NCI-H446 treated with DMSO at 0.1 percent for 48 hours (cell line): ENCODE data around the gene TGFBR2.

Experiments used
- DNase-seq: peaks from one replicate; lab custom pipeline; 2025; lab: John Stamatoyannopoulos, UW

TGFBR2 gene

GRCh38 chr3:30658328-30659052, 52.1 kb downstream of the TGFBR2 start:
- DNase-seq, result no peak

DNA sequence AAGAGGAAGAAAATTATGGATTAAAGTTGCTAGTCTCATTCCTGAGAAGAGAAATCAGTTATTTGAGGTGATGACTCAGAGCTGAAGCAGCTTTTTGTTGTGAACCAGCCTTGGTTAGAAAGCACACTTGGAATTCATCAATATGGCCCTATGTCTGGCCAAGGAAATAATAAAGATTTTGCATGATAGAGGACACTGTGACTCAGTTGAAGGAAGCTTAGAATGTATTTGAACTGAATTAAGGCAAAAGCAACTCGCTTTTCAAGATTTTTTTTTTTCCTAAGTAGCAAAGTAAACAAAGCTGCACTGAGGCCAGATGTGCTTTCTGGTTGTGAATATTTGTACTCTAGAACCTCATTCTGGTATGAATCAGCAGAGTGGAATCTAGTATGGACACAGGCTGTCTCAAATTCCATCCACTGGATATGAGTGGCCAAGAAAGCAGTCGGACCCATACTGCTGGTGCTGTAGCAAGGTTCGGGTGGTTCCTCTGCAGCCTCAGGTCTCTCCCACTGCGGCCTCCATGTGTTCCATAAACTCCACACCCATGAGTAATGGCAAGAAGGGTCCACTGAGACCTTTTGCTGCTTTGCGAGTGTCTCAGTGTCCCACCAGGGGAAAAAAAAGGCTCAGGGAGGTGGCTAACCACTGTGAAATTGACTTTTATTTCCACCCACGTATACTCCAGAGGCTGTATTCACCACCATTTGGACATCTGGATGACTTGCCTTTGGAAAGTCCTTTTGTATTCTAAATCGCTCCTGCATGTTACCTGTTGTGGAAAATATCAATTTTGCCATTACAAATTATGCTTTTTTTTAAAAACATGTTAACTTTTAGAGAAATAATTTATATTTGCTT, 53.1 kb downstream of the TGFBR2 start:
- no peak for DNase-seq

- DNase-seq, result no peak
Observed at GRCh38 chr3:30660136-30660535, 53.7 kb downstream of the TGFBR2 start.

- no peak for DNase-seq
Observed at GRCh38 chr3:30660656-30661055, 54.3 kb downstream of the TGFBR2 start.

DNA sequence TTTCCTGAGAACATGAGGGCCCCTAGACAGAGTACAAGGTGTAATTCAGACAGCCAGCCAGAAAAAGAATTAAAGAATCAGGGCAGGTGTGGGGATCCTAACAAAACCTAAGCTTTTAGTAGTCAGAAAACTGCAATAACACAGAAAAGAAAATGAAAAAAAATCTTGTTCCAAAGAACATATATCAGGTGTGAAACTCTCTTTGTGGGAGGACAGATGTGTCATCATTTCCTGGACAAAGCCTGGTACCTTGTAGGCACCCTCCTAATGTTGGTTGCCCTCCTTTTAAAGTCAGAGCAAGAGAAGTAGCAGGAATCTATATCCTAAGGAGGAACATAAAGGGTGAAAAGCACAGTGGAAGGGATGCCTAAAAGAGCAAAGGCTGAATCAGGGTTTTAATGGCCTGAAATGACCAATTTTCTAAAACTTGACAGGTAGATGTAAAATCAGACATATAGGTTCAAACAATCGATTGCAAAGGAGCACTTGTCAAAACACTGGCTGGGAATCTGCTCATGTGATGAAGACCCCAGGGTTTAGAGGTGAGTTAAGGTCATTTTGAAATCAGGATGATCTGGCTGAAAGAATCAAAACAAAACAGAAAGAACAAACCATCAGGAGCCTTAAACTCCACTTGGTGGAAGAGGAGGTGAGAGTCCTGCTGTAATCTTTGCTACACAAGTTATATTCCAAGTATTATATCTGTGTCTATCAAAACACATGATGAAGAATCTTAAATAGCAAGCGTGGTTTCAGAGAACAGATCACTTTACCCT, 54.9 kb downstream of the TGFBR2 start:
- no peak for DNase-seq

DNA sequence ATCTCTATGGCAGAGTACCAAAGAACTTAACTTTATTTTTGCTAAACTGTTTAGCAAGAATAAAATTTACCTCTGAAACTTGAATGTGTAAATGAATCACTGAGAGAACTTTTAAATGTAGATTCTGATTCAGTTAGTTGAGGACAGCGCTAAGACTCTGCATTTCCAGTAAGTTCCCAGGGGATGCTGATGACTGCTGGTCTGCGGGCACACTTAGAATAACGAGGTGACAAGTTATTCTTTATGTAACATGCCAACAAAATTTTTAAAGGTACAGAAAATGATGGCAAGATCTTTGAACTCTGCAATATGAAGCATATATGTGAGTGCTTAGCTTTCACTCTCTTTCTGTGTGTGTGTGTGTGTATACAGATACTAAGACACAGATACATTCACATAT, 56.4 kb downstream of the TGFBR2 start:
- DNase-seq, result no peak

DNA sequence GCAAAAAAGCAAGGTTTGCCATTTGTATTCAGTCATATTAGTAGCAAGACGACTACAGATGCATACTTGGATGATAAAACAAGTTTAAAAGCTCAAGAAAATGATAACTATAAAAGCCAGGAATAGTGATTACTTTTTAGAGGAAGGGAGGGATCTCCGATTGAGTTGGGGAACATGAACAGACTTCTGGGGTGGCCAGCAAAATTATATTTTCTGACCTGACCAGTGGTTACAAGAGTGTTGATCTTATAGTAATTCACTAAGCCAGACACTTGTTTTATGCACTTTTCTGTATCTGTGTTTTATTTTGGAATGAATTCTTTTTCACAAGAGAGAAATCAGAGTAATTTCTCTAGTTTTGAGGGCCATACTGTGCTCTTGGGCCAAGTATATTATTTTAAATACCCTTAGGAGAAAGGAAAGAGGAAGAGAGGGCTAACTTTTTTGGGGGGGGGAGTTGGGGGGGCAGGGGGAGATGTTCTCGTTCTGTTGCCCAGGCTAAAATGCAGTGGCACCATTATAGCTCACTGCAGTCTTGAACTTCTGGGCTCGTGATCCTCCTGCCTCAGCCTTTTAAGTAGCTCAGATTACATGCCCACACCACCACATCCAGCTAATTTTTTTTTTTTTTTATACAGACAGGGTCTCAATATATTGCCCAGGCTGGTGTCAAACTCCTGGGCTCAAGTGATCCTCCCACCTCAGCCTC, 57.3 kb downstream of the TGFBR2 start:
- DNase-seq, result no peak

- no peak for DNase-seq
Observed at GRCh38 chr3:30664459-30664858, 58.1 kb downstream of the TGFBR2 start.

DNA sequence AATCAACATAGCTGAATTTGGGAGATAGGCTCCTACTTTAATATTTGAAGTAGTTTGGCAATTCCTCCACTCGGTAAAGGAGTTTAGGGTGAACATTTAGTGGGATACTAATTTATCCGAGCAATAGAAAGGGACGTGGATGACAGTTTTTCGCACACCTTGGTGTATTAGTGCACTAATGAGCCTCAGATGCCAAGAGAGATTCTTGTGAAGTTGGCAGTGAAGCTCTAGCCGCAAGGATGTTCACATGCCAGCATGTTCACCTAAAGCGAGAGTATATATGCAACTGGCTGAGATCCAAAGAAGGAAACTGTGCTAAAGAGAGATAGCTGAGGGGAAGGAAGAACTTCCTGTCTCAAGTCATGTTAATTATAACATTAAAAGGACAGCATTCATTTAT, 58.5 kb downstream of the TGFBR2 start:
- DNase-seq, result no peak

DNA sequence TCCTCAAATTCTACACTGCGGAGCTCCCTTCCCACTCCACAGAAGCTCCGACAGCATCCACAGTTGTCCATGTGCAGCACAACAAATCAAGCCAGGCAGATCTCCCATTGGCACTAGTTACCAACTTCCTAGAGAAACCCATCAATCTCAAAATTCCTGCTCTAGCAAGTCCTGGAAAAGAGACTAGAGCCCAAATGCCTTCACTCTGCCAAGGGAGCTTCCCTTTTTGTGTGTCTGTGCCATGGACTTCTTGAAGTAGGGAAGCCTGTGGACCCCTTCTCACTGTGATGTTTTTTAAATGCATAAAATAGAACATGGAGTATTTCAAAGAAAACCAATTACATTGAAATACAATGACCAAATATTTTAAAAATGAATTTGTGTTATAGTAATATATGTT, 59.1 kb downstream of the TGFBR2 start:
- DNase-seq, result no peak

DNA sequence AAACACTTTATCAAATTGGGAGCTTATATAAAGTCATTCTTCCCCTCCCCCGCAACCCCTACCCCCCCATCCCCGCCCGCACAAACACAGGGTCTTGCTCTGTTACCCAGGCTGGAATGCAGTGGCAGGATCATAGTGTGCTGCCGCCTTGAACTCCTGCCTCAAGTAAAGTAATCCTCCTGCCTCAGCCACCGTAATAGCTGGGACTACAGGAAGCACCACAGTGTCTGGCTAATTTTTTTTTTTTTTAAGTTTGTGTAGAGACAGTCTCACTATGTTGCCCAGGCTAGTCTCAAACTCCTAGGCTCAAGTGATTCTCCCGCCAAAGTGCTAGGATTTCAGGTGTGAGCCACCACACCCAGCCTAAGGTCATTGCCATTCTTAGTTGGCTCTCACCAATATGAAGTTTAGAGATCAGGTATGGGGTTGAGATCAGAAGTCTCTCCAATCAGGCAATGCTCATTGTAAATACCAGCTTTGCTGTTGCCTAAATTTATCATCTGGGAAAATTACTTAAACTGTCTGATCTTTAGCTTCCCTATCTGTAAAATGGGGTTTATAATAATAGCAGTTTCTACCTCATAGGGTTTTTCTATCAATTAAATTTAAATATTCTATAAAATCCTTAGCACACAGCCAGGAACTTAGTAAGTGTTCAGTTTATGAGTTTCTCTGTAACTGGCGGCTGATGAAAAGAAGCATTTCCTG, 60.3 kb downstream of the TGFBR2 start:
- no peak for DNase-seq

DNA sequence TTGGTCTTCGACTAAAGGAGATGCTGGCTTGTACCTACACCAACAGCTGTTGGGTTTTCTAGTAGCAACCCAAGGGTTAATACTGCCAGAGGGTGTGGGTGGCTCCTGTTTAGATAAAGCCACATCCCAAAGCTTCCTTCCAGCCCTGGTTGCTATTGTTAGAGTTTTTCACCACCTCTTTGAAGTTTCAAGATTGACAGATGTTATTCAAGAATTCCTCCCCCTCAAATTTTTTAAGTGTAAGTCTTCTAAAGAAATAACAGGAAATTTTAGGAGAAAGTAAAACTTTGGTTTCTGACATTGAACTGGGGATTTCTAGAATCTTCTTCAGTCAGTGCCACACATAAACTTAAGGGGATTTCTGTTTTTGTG, 60.9 kb downstream of the TGFBR2 start:
- no peak for DNase-seq

DNA sequence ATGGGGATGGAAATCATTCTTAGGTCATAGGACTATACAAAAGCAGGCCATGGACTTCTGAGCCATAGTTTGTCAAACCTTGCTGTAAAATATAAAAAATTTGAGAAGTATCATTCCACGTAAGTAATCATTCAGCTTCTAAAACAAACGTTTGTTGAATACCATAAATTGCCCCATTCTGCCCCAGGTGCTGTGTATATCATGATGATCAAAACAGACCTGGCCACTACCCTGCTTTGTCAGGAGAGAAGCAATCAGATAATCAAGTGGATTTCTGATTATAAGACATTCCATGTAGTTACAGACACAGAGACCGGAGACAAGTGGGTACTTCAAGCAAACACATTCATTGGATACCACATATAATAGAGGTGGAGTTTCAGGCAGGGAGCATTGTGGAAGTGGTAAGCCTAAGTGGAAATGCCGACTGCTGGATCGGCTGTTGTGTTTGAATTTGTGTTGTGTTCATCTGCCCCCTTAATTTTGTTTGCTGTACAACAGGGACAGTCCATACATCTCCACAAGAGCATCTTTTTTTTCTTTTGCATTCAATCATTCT, 61.7 kb downstream of the TGFBR2 start:
- no peak for DNase-seq

GRCh38 chr3:30669360-30669934, 63.0 kb downstream of the TGFBR2 start:
- DNase-seq, result peak; percentile 35

GRCh38 chr3:30670292-30670691, 63.9 kb downstream of the TGFBR2 start:
- no peak for DNase-seq

- no peak for DNase-seq
Observed at GRCh38 chr3:30671527-30672286, 65.3 kb downstream of the TGFBR2 start.

DNA sequence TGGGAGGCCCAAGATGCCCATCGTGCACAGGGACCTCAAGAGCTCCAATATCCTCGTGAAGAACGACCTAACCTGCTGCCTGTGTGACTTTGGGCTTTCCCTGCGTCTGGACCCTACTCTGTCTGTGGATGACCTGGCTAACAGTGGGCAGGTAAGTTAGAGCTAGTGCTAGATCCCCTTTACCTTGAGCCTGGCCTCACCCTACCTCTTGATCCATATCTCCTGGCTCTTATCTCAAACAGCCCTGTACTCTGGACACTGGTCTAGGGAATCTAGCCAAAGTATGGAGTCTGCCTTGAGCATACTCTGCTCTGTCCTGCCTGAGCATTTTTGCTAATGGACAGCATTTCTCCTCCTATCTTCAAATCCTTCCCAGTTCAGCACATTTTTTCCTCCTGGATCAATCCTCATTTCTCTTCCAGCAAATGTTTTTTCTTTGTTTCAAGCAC, 65.9 kb downstream of the TGFBR2 start:
- no peak for DNase-seq

DNA sequence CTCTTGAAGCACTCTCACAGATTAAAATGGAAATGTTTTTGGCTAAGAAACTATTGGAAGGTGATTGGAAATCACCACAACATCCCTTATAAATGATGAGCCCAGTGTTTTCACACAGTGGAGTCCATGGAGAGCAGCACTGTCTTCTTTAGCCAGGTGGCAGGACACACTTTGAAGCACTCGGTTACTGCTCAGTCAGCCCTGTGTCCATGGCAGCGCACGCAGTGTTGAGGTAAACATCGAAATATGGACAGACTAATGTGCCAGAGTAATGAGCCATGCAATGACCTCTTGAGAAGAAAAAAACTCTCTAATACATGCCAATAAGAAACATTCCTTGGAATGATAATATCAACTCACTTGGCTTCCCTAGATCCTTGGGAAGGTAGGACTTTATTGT, 66.6 kb downstream of the TGFBR2 start:
- peak; percentile 16 for DNase-seq

GRCh38 chr3:30673425-30674341, 67.3 kb downstream of the TGFBR2 start:
- no peak for DNase-seq
